MCF 10A (cell line): Measurements from ENCODE around the gene AKAP17A. TPM values are rescaled to one million over a fixed set of nuclear protein-coding genes. Genes with fewer than 3 reads are reported as not detected.

Source experiments
- Bru-seq: library from RNA; stranded (reverse); fragments of 400-500 nt; gene quantifications from one replicate; lab custom pipeline; 2021; lab: Mats Ljungman, UMichigan
- BruChase-seq, 2 experiments: library from RNA; stranded (reverse); fragments of 400-500 nt; gene quantifications; one replicate each; lab custom pipeline; 2021; lab: Mats Ljungman, UMichigan
- BruUV-seq: library from RNA; stranded (reverse); fragments of 400-500 nt; replicated peaks from 2 replicates; lab custom pipeline; 2021; lab: Mats Ljungman, UMichigan
- CTCF ChIA-PET: fragments of 300-600 bp; sonication (Branson Sonifier 250); formaldehyde crosslinking; extraction: SDS; loops from one replicate; lab custom pipeline; 2021; ENCODE audit warnings: antibody characterized with exemption, inconsistent platforms; lab: Yijun Ruan, JAX
- POLR2A ChIA-PET: fragments of 300-600, 350-650 bp; sonication (Branson Sonifier 250); formaldehyde crosslinking; extraction: SDS; loops from one replicate; lab custom pipeline; 2020; ENCODE audit warnings: antibody characterized with exemption, inconsistent platforms; lab: Yijun Ruan, JAX
- DNase-seq: peaks from one replicate; pipeline ENCODE4 v3.0.0-alpha.2; 2018; ENCODE audit not compliant: unreplicated experiment
- H3K27ac Mint-ChIP-seq: one replicate; pipeline ENCODE4 v1.8.0; 2022; ENCODE audit warnings: mild to moderate bottlenecking, low read depth, mixed read lengths; ENCODE audit not compliant: unreplicated experiment
- H3K27me3 Mint-ChIP-seq: one replicate; pipeline ENCODE4 v1.8.0; 2022; ENCODE audit warnings: mixed read lengths; ENCODE audit not compliant: insufficient read depth, unreplicated experiment
- H3K36me3 Mint-ChIP-seq: one replicate; pipeline ENCODE4 v1.8.0; 2022; ENCODE audit warnings: mild to moderate bottlenecking, moderate library complexity, mixed read lengths; ENCODE audit not compliant: insufficient read depth, unreplicated experiment
- H3K4me1 Mint-ChIP-seq: one replicate; pipeline ENCODE4 v1.8.0; 2022; ENCODE audit warnings: mixed read lengths; ENCODE audit not compliant: insufficient read depth, unreplicated experiment
- H3K4me3 Mint-ChIP-seq: one replicate; pipeline ENCODE4 v1.8.0; 2022; ENCODE audit warnings: mild to moderate bottlenecking, moderate library complexity, mixed read lengths; ENCODE audit not compliant: unreplicated experiment
- H3K9me3 Mint-ChIP-seq: one replicate; pipeline ENCODE4 v1.8.0; 2022; ENCODE audit warnings: mixed read lengths; ENCODE audit not compliant: unreplicated experiment
- intact Hi-C: fragments of 100-400 bp; cut with micrococcal nuclease; formaldehyde crosslinking; loops from 2 replicates; pipeline ENCODE4 v1.14.1; 2022
- long read RNA-seq: library from polyadenylated mRNA; stranded (forward); transcript quantifications from one replicate; pipeline ENCODE4 v2.0.0, GENCODE V29; 2022
- total RNA-seq: library from RNA; stranded (reverse); gene quantifications from 2 replicates; pipeline ENCODE4 v1.2.3, GENCODE V29; 2022
- TF ChIP-seq, protein P1 (sequence below): fragments of 200-600 bp; IDR thresholded peaks from one replicate; pipeline ENCODE4 v1.8.0; 2022; ENCODE audit warnings: antibody characterized with exemption, mild to moderate bottlenecking; ENCODE audit not compliant: unreplicated experiment

Gene AKAP17A, protein sequence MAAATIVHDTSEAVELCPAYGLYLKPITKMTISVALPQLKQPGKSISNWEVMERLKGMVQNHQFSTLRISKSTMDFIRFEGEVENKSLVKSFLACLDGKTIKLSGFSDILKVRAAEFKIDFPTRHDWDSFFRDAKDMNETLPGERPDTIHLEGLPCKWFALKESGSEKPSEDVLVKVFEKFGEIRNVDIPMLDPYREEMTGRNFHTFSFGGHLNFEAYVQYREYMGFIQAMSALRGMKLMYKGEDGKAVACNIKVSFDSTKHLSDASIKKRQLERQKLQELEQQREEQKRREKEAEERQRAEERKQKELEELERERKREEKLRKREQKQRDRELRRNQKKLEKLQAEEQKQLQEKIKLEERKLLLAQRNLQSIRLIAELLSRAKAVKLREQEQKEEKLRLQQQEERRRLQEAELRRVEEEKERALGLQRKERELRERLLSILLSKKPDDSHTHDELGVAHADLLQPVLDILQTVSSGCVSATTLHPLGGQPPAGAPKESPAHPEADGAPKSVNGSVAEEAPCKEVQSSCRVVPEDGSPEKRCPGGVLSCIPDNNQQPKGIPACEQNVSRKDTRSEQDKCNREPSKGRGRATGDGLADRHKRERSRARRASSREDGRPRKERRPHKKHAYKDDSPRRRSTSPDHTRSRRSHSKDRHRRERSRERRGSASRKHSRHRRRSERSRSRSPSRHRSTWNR
- total RNA-seq = 76.2 TPM in 2 replicates
- percentile 70 among the genes with signal in this experiment for Bru-seq, nascent RNA
- percentile 81 among the genes with signal in this experiment for BruChase-seq, experiment 1, labeled RNA remaining after a 6-hour chase
- percentile 85 among the genes with signal in this experiment for BruChase-seq, experiment 2, labeled RNA remaining after a 2-hour chase
- long read RNA-seq, transcript AKAP17A-201 (5 exons, 3,204 nt) = major isoform, 291 of 500 reads
- long read RNA-seq, transcript AKAP17A-203 (6 exons, 3,232 nt) = minor isoform, 26 of 500 reads
- long read RNA-seq, transcript AKAP17A-202 (4 exons, 2,187 nt) = minor isoform, 114 of 500 reads
- long read RNA-seq, partial matches to known transcripts = 36 of 500 reads
- long read RNA-seq, other reads (novel, unspliced or antisense) = 33 of 500 reads

DNA sequence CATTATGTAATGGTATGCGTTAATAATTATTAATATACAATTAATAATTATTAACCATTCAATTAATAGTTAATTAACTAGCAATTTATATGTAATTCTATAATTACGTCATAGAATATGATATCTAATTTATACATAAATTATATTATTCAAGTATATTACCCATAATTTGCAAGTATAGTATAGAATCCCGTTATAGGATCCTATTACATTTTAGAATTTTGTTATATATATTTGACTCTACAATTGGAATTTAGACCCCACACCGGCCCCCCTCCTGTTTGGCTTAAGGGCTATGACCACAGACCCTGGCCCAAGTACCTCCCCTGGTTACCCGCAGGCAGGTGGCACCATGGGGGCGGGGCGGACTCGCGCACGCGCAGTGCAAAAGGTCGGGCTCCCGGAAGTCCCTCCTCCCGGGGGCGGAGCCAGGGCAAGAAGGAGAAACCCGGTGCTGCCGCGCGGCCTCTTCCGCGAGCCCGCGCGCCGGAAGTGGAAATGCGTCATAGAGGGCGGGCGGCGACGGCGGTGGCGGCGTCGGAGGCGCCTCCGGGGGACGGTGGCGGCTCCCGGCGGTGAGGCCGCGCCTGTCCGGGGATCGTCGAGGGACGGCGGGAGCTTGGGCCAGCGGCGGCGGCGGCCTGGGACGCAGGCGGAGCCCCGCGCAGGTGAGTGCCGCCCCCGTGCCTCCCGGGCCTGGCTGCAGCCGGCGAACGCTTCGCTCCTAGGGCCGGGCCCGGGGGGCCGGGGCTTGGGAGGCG, at the start of gene AKAP17A:
TSS of gene AKAP17A (plus strand) at position 503 of the 761 bp plus-strand sequence. CDS start 1,859 bp downstream, outside the sequence.
- CTCF ChIA-PET = no interaction called here
- POLR2A ChIA-PET = no interaction called here
- peaks cover 7% of the 10 kb centered on the region for H3K4me1 Mint-ChIP-seq
- H3K36me3 Mint-ChIP-seq = peaks cover 42% of the 10 kb centered on the region
- DNase-seq = peak; percentile 94
- no peaks in the 10 kb centered on the region for H3K9me3 Mint-ChIP-seq
- no peaks in the 10 kb centered on the region for H3K27me3 Mint-ChIP-seq
- TF ChIP-seq, protein P1, sequence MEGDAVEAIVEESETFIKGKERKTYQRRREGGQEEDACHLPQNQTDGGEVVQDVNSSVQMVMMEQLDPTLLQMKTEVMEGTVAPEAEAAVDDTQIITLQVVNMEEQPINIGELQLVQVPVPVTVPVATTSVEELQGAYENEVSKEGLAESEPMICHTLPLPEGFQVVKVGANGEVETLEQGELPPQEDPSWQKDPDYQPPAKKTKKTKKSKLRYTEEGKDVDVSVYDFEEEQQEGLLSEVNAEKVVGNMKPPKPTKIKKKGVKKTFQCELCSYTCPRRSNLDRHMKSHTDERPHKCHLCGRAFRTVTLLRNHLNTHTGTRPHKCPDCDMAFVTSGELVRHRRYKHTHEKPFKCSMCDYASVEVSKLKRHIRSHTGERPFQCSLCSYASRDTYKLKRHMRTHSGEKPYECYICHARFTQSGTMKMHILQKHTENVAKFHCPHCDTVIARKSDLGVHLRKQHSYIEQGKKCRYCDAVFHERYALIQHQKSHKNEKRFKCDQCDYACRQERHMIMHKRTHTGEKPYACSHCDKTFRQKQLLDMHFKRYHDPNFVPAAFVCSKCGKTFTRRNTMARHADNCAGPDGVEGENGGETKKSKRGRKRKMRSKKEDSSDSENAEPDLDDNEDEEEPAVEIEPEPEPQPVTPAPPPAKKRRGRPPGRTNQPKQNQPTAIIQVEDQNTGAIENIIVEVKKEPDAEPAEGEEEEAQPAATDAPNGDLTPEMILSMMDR = no peak
- H3K4me3 Mint-ChIP-seq = peak within 1 kb of the TSS; percentile 86
- BruUV-seq = no TSS peak
- peak within 1 kb of the TSS; percentile 93 for H3K27ac Mint-ChIP-seq
- intact Hi-C loops = no loop called here

DNA sequence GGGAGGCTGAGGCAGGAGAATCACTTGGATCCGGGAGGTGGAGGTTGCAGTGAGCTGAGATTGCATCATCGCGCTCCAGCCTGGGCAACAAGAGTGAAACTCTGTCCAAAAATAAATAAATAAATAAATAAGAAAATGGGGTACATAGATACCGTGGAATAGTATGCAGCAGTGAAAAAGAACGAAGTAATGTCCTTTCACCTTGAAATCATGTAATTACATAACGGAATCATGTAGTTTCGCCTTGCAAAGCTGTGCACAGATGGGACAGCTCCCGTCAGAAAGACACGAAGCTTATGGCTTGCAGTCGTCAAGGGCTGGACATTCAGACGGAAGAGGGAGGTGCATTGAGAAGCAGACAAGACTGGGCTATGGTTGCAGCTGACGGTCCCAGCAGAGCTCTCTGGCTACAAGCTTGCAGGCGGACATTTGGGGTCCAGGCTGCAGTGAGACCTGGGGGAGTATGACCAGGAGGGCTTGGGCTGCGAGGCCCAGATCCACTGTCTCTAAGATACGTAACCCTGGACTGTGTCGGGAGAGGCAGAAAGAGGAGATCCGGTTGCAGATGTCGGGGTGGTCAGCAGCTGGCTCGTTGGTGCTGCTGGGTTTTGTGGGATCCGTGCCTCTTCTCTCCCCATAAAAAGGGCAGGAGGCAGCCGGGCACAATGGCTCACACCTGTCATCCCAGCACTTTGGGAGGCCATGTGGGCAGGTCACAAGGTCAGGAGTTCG, 48.2 kb upstream of the AKAP17A start:
- POLR2A ChIA-PET = no interaction called here
- Mint-ChIP-seq H3K27ac (no peak overlapping the region), H3K4me1 (no peaks in the 10 kb centered on the region), H3K36me3 (no peaks in the 10 kb centered on the region), H3K9me3 (no peaks in the 10 kb centered on the region), H3K4me3 (no peak overlapping the region), H3K27me3 (no peaks in the 10 kb centered on the region)
- no TSS peak for BruUV-seq
- CTCF ChIA-PET = no interaction called here
- intact Hi-C loops = no loop called here
- DNase-seq = no peak
- TF ChIP-seq, protein P1 = no peak

DNA sequence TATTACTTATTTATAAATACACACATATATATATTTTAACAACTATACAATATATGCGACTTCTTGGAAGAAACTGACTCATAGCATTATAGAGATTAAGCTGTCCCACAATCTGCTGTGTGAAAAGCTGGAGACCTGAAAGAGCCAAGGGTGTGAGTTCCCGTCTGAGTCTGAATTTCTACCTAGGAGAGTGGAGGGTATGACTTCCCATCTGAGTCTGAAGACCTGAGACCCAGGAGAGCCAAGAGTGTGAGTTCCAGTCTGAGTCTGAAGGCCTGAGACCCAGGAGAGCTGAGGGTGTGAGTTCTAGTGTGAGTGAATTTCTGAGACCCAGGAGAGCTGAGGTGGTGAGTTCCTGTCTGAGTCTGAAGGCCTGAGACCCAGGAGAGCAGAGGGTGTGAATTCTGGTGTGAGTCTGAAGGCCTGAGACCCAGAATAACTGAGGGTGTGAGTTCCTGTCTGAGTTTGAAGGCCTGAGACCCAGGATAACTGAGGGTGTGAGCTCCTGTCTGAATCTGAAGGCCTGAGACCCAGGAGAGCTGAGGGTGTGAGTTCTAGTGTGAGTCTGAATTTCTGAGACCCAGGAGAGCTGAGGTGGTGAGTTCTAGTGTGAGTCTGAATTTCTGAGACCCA, 45.5 kb upstream of the AKAP17A start:
- H3K9me3 Mint-ChIP-seq = no peaks in the 10 kb centered on the region
- no peak overlapping the region for H3K4me3 Mint-ChIP-seq
- no peaks in the 10 kb centered on the region for H3K36me3 Mint-ChIP-seq
- CTCF ChIA-PET = no interaction called here
- H3K27ac Mint-ChIP-seq = no peak overlapping the region
- POLR2A ChIA-PET = no interaction called here
- BruUV-seq = no TSS peak
- no peak for DNase-seq
- intact Hi-C loops = no loop called here
- TF ChIP-seq, protein P1 = no peak
- H3K27me3 Mint-ChIP-seq = no peaks in the 10 kb centered on the region
- no peaks in the 10 kb centered on the region for H3K4me1 Mint-ChIP-seq
